AG10803 (cell line): ENCODE measurements around the gene PZP.
"Not testable (repeated sequence)": the region's sequence is repeated elsewhere in the genome, so short reads cannot be mapped to it uniquely, and the experiment has no call there.

Experiments used
- DNase-seq: peaks from one replicate; pipeline ENCODE4 v3.0.0; 2010; ENCODE audit warnings: low read depth
- H3K4me3 ChIP-seq: 2 replicates; pipeline ENCODE4 v1.5.1; 2011; ENCODE audit warnings: mild to moderate bottlenecking, low read length, control low read depth
- TF ChIP-seq, protein P1 (sequence below): conservative IDR thresholded peaks from 2 replicates; pipeline ENCODE4 v1.5.1; 2011; ENCODE audit warnings: mild to moderate bottlenecking, low read length, control low read depth, inconsistent platforms

Gene PZP

GRCh38 chr12:9148926-9149325 is 59.3 kb downstream of the PZP start:
- H3K4me3 ChIP-seq: no peak overlapping the region
- no peak for DNase-seq
- TF ChIP-seq, protein P1, sequence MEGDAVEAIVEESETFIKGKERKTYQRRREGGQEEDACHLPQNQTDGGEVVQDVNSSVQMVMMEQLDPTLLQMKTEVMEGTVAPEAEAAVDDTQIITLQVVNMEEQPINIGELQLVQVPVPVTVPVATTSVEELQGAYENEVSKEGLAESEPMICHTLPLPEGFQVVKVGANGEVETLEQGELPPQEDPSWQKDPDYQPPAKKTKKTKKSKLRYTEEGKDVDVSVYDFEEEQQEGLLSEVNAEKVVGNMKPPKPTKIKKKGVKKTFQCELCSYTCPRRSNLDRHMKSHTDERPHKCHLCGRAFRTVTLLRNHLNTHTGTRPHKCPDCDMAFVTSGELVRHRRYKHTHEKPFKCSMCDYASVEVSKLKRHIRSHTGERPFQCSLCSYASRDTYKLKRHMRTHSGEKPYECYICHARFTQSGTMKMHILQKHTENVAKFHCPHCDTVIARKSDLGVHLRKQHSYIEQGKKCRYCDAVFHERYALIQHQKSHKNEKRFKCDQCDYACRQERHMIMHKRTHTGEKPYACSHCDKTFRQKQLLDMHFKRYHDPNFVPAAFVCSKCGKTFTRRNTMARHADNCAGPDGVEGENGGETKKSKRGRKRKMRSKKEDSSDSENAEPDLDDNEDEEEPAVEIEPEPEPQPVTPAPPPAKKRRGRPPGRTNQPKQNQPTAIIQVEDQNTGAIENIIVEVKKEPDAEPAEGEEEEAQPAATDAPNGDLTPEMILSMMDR: no peak

DNA sequence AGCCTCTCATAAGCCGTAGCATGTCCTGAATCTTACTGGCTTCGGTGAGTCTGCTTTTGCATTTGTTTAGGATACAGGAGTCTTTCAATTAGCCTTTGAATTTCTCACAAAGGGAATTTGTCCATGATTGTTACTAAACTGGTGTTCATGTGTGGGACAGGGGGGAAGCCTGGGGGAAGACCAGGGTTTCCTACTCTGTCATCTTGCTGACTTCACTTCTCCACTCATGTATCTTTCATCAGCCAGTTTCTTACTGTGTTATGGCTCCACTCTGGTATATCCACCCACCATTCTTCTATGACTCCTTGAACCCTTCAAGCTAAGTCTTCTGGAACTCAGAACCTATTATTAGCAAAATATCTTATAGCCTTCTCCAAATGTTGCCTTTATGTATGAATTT is 60.7 kb downstream of the PZP start:
- TF ChIP-seq, protein P1: no peak
- DNase-seq: no peak
- H3K4me3 ChIP-seq: no peak overlapping the region

GRCh38 chr12:9144730-9145106 is 63.5 kb downstream of the PZP start:
- no peak for DNase-seq
- H3K4me3 ChIP-seq: no peak overlapping the region
- TF ChIP-seq, protein P1: no peak

- H3K4me3 ChIP-seq: no peak overlapping the region
- TF ChIP-seq, protein P1: no peak
- no peak for DNase-seq
These were observed 64.1 kb downstream of the PZP start for GRCh38 chr12:9143929-9144729.

- H3K4me3 ChIP-seq: no peak overlapping the region
- DNase-seq: no peak
- TF ChIP-seq, protein P1: no peak
These were observed 65.1 kb downstream of the PZP start for GRCh38 chr12:9143137-9143536.

DNA sequence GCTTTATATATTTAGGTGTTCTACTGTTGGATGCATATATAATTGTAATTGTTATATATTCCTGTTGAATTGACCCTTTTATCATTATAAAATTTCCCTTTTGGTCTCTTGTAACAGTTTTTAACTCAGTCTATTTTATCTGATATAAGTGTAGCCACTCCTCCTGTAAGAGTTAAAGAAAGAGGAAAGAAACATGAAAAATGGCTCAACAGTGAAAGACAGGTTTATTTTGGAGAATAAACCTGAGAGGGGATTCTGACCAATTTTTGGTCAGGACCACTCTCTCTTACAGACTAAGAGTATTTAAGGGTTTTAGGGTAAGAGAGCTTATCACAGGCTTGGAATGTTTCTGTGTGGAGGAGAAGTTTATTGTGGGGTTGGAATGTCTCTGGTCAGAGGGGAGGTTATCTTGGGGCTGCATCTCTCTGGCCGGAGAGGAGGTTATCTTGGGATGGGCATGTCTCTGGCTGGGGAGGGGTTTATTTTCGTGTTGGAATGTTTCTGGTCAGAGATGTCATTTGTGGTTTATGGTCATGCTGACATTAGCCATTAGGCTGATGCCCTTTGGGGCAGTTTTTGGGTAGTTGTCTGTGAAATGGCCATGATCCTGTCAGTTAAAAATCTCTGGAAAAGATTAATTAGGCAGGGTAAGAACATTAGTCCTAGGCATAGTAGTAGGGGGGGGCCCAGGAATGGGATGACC is 68.5 kb downstream of the PZP start:
- not testable (repeated sequence) for DNase-seq, H3K4me3 ChIP-seq

DNA sequence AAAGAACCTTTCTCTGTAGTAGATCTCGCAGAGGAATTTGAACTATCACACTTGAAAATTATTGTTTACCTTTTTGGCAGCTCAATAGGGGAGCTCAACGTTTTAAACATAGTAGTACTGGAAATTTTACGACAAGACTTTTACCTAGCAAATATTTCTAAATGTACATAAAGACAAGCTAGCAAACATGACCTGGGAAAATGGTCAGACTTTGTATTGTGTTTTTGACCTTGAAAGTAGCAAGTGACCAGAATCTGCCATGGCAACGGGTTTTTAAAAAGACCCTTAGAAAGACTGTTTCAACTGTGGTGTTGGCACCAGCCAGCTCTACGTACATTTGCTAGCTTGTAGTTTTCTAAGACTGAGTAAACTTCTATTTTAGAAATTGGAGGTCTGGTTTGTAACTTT is 72.3 kb downstream of the PZP start:
- no peak overlapping the region for H3K4me3 ChIP-seq
- TF ChIP-seq, protein P1: no peak
- no peak for DNase-seq
